ENCODE results near the gene PSMG4. TPM values are rescaled to one million over a fixed set of nuclear protein-coding genes. Genes with fewer than 3 reads are reported as not detected.

The PSMG4 gene
- total and polyA plus RNA-seq, 4 donors, result 12.0 to 38.2 (median 26.0) TPM

DNA sequence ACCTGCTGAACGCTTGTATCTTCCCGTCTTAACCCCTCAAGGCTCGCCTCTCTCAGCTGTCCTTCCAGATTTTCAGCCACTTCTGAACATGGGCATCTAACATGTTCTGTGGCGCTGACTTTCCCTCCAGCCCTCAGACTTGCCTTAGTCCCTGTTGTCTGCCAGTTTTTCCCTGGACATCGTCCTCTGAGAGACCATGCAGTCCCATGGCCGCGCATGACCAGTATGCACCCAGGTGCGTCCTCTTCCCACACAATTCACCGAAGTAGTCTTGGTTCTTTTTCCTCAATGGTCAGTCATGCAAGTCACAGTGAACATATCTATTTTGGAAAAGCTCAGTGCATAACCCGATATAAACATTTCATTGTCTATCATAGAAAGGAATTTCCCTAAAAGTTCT, 40.5 kb upstream of the PSMG4 start:
- WGBS, 2 donors, result 94 to 95% methylated on average over 10 of the region's 10 CpGs
- no peak for DNase-seq

DNA sequence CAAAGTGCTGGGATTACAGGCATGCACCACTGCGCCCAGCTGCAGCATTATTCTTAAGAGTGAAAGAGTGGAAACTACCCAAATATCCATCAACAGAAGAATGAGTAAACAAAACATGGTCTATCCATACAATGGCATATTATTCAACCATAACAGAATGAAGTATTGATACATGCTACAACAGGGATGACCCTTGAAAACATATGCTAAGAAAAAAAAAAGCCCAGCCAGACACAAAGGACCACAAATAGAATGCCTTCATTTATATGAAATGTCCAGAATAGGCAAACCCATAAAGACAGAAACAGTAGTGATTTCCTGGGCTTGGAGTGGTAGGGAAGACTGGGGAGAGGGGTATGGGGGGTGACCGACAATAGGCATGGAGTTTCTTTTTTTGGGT, 38.4 kb upstream of the PSMG4 start:
- Histone ChIP-seq H3K9me3 (ENCODE audit: control insufficient read depth, low read length) (no peaks in the 10 kb centered on the region), H3K27me3 (ENCODE audit: control insufficient read depth in 1 of 2, insufficient read depth in 2 of 2, low read length in 1 of 2) (no peaks in the 10 kb centered on the region), H3K27ac (ENCODE audit: low read depth in 1 of 2, low read length in 2 of 2) (no peak overlapping the region), H3K4me3 (ENCODE audit: low read length in 2 of 2) (no peak overlapping the region), H3K4me1 (ENCODE audit: control insufficient read depth in 1 of 2, insufficient read depth in 2 of 2, low read length in 2 of 2) (no peaks in the 10 kb centered on the region), H3K36me3 (ENCODE audit: control insufficient read depth in 1 of 2, insufficient read depth in 2 of 2, low read length in 1 of 2) (no peaks in the 10 kb centered on the region)
- intact Hi-C loops (cut with DNase I), result no loop called here
- ATAC-seq (ENCODE audit: low FRiP score), result no peak
- DNase-seq, result no peak
- 91 to 93% methylated on average over 2 of the region's 2 CpGs for WGBS, 2 donors

More for the DNA sequence above, 40.5 kb upstream of the PSMG4 start:
- no peaks in the 10 kb centered on the region for H3K36me3 ChIP-seq (ENCODE audit: control insufficient read depth in 1 of 2, insufficient read depth in 2 of 2, low read length in 1 of 2)
- ATAC-seq (ENCODE audit: low FRiP score), result no peak
- H3K4me1 ChIP-seq (ENCODE audit: control insufficient read depth in 1 of 2, insufficient read depth in 2 of 2, low read length in 2 of 2), result no peaks in the 10 kb centered on the region
- H3K27ac ChIP-seq (ENCODE audit: low read depth in 1 of 2, low read length in 2 of 2), result no peak overlapping the region
- H3K27me3 ChIP-seq (ENCODE audit: control insufficient read depth in 1 of 2, insufficient read depth in 2 of 2, low read length in 1 of 2), result no peaks in the 10 kb centered on the region
- H3K9me3 ChIP-seq (ENCODE audit: control insufficient read depth, low read length), result no peaks in the 10 kb centered on the region
- no peak overlapping the region for H3K4me3 ChIP-seq (ENCODE audit: low read length in 2 of 2)
- intact Hi-C loops (cut with DNase I), result no loop called here

DNA sequence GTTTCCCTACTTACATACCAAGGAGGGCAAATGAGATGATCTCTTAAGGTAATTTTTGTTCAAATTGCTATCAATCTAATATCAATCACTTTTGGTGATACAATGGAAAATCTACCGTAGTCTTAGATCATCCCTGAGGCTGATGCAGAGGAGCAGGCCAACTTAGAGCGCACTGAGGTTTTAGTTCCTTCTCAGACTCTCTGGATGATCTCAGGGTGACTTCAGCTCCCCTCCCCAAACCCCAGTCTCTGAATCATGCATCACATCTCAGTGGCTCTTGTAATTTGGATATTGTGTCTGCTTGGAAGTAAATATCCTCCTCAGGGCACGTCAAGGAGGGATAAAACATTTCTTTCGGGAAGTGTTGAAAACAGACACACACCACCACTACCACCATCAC, 37.2 kb upstream of the PSMG4 start:
- intact Hi-C loops (cut with DNase I), result no loop called here

DNA sequence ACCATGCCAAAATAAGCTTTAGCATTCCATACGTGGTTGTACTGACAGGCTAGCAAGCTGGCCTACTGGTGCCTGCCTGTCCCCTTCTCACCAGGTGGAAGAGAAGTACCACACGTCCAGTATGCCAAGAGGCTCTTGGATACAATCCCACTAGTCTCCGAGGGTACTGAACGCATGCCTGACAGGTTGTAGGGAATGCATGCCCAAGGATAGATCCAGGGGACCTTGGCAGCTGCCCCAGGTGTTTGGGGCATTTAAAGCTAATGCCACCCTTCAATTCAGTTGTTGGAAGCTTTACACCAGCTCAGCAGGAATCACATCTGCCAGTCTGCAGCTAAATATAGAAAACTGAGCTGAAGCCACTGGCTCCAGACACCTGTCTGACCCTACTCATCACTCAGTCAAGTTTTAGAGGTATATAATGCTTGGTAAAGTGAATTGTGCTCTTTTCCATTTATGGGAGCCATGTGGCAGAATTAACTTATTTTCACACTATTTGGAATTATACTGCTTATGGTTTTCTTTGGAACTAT, 36.2 kb upstream of the PSMG4 start:
- DNase-seq (no peak), ATAC-seq (ENCODE audit: low FRiP score) (no peak)
- H3K36me3 ChIP-seq (ENCODE audit: control insufficient read depth in 1 of 2, insufficient read depth in 2 of 2, low read length in 1 of 2), result no peaks in the 10 kb centered on the region
- H3K27me3 ChIP-seq (ENCODE audit: control insufficient read depth in 1 of 2, insufficient read depth in 2 of 2, low read length in 1 of 2), result no peaks in the 10 kb centered on the region
- H3K9me3 ChIP-seq (ENCODE audit: control insufficient read depth, low read length), result no peaks in the 10 kb centered on the region
- no peak overlapping the region for H3K4me3 ChIP-seq (ENCODE audit: low read length in 2 of 2)
- WGBS, 2 donors, result 13 to 16% methylated on average over 4 of the region's 4 CpGs
- no peaks in the 10 kb centered on the region for H3K4me1 ChIP-seq (ENCODE audit: control insufficient read depth in 1 of 2, insufficient read depth in 2 of 2, low read length in 2 of 2)
- intact Hi-C loops (cut with DNase I), result no loop called here
- H3K27ac ChIP-seq (ENCODE audit: low read depth in 1 of 2, low read length in 2 of 2), result no peak overlapping the region

More for the DNA sequence above, 37.2 kb upstream of the PSMG4 start:
- H3K9me3 ChIP-seq (ENCODE audit: control insufficient read depth, low read length), result no peaks in the 10 kb centered on the region
- H3K4me1 ChIP-seq (ENCODE audit: control insufficient read depth in 1 of 2, insufficient read depth in 2 of 2, low read length in 2 of 2), result no peaks in the 10 kb centered on the region
- no peaks in the 10 kb centered on the region for H3K36me3 ChIP-seq (ENCODE audit: control insufficient read depth in 1 of 2, insufficient read depth in 2 of 2, low read length in 1 of 2)
- DNase-seq, result no peak
- ATAC-seq (ENCODE audit: low FRiP score), result no peak
- no peak overlapping the region for H3K4me3 ChIP-seq (ENCODE audit: low read length in 2 of 2)
- WGBS, 2 donors, result 94 to 95% methylated on average over 4 of the region's 4 CpGs
- H3K27ac ChIP-seq (ENCODE audit: low read depth in 1 of 2, low read length in 2 of 2), result no peak overlapping the region
- H3K27me3 ChIP-seq (ENCODE audit: control insufficient read depth in 1 of 2, insufficient read depth in 2 of 2, low read length in 1 of 2), result no peaks in the 10 kb centered on the region

DNA sequence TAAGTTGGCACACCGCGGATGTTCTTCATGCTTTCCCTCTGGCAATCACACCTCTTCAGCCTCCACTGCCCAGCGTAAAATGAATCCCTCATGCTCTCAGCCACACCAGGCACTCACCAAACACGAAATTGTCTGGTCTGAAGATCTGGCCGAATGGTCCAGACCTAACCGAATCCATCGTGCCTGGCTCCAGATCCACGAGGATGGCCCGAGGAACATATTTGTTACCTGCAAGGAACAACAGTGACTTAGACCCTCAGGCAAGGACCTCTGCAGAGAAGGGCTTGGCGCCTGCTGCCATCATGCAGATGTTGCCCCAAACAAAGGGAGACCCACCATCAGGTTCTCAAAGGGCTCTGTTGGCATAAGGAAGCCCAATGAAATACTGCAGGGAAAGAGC, 32.7 kb upstream of the PSMG4 start:
- intact Hi-C loops (cut with DNase I), result no loop called here
- H3K27ac ChIP-seq (ENCODE audit: low read depth in 1 of 2, low read length in 2 of 2), result no peak overlapping the region
- ATAC-seq (ENCODE audit: low FRiP score) (no peak), DNase-seq (no peak)
- 77 to 80% methylated on average over 10 of the region's 10 CpGs for WGBS, 2 donors
- no peaks in the 10 kb centered on the region for H3K9me3 ChIP-seq (ENCODE audit: control insufficient read depth, low read length)
- no peak overlapping the region for H3K4me3 ChIP-seq (ENCODE audit: low read length in 2 of 2)
- no peaks in the 10 kb centered on the region for H3K4me1 ChIP-seq (ENCODE audit: control insufficient read depth in 1 of 2, insufficient read depth in 2 of 2, low read length in 2 of 2)
- H3K27me3 ChIP-seq (ENCODE audit: control insufficient read depth in 1 of 2, insufficient read depth in 2 of 2, low read length in 1 of 2), result no peaks in the 10 kb centered on the region
- H3K36me3 ChIP-seq (ENCODE audit: control insufficient read depth in 1 of 2, insufficient read depth in 2 of 2, low read length in 1 of 2), result no peaks in the 10 kb centered on the region

DNA sequence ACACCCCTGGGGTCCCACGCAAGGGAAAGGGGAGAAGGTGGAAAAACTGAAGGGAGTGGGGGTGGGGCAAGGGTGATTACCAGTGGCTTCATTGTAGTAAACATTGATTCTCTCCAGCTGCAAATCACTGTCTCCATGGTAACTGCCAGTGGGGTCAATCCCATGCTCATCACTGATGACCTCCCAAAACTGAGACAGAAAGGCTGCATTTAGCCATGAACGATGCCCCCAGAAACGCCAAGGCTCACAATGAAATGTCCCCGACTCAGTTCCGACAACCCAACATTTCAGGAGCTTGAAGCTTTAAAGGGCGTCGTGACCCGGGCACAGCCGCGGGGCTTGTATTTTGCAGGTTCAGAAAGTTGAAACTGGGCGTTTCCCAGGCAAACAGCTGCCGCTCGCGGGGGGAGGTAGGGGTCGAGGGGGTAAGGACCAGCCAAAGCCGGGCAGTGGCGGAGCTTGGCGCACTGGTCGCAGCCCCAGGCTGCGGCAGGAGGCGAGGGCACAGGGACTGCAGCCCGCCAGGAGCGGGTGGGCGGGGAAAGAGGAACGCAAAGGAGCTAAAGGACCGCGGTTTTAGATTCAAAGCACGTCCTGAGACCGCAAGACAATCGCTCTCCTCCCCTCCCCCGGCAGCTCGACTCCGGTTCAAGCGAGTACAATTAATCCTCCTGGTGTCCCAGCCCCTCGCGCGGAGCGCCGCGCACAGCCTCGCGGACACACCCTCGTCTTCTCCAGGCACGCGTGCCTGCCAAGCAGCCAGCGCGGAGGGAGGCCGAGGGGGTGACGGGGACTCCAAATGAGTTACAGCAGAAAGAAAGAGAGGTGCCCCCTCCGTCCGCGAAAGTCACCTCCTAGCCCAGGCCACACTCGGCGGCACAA, 32.0 kb upstream of the PSMG4 start:
- ATAC-seq (ENCODE audit: low FRiP score) (peak; percentile 16), DNase-seq (peak in 1 of 2 donors; percentile 83)
- WGBS, 2 donors, result 3 to 7% methylated on average over 32 to 54 of the region's 54 CpGs
- Histone ChIP-seq H3K27me3 (ENCODE audit: control insufficient read depth in 1 of 2, insufficient read depth in 2 of 2, low read length in 1 of 2) (no peaks in the 10 kb centered on the region), H3K9me3 (ENCODE audit: control insufficient read depth, low read length) (no peaks in the 10 kb centered on the region), H3K4me1 (ENCODE audit: control insufficient read depth in 1 of 2, insufficient read depth in 2 of 2, low read length in 2 of 2) (no peaks in the 10 kb centered on the region), H3K36me3 (ENCODE audit: control insufficient read depth in 1 of 2, insufficient read depth in 2 of 2, low read length in 1 of 2) (no peaks in the 10 kb centered on the region), H3K27ac (ENCODE audit: low read depth in 1 of 2, low read length in 2 of 2) (no peak overlapping the region), H3K4me3 (ENCODE audit: low read length in 2 of 2) (peak overlapping the region in 1 of 2 donors; percentile 25)
- intact Hi-C loops (cut with DNase I), result no loop called here

DNA sequence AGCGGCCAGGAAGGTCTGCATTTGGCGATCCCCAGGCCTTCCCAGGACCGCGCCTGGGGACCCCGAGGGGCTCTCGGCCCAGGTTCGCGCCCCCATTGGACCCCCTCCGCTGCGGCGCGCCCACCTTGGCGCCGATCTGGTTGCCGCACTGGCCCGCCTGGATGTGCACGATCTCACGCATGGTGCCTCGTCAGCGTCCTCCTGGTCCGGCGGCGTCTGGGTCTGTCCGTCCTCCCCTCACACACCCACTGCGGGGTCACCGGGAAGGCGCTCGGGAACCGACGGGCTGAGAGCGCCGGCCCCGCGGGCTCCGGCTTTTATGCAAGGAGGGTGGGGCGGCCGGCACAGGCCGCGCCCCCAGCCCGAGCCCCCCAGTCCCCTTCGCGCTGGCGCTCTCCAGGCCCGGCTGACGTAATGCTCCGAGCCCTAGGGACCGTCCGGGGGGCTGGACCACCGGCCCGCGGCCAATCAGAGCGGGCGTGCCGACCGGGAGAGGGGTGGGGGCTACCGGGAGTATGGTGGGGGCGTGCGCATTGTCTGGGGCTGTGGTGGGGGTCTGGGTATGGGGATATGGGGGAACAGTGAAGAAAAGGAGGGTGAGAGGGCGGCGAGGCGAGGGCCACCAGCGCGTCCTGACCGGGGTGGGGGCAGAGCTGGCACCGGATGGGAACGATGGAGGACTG, 31.2 kb upstream of the PSMG4 start, which contains the start of gene TUBB2B:
TSS of gene TUBB2B (minus strand) at position 291 of the 683 bp plus-strand sequence. CDS start at position 181, 110 bp downstream.
- intact Hi-C loops (cut with DNase I), result no loop called here
- DNase-seq (peak; percentile 56 to 84), ATAC-seq (ENCODE audit: low FRiP score) (peak; percentile 60)
- 1% methylated on average over 50 to 66 of the region's 66 CpGs for WGBS, 2 donors
- H3K4me1 ChIP-seq (ENCODE audit: control insufficient read depth in 1 of 2, insufficient read depth in 2 of 2, low read length in 2 of 2), result no peaks in the 10 kb centered on the region
- H3K36me3 ChIP-seq (ENCODE audit: control insufficient read depth in 1 of 2, insufficient read depth in 2 of 2, low read length in 1 of 2), result no peaks in the 10 kb centered on the region
- H3K27ac ChIP-seq (ENCODE audit: low read depth in 1 of 2, low read length in 2 of 2), result no peak within 1 kb of the TSS
- no peaks in the 10 kb centered on the region for H3K27me3 ChIP-seq (ENCODE audit: control insufficient read depth in 1 of 2, insufficient read depth in 2 of 2, low read length in 1 of 2)
- peak within 1 kb of the TSS in 1 of 2 donors; percentile 25 for H3K4me3 ChIP-seq (ENCODE audit: low read length in 2 of 2)
- no peaks in the 10 kb centered on the region for H3K9me3 ChIP-seq (ENCODE audit: control insufficient read depth, low read length)

DNA sequence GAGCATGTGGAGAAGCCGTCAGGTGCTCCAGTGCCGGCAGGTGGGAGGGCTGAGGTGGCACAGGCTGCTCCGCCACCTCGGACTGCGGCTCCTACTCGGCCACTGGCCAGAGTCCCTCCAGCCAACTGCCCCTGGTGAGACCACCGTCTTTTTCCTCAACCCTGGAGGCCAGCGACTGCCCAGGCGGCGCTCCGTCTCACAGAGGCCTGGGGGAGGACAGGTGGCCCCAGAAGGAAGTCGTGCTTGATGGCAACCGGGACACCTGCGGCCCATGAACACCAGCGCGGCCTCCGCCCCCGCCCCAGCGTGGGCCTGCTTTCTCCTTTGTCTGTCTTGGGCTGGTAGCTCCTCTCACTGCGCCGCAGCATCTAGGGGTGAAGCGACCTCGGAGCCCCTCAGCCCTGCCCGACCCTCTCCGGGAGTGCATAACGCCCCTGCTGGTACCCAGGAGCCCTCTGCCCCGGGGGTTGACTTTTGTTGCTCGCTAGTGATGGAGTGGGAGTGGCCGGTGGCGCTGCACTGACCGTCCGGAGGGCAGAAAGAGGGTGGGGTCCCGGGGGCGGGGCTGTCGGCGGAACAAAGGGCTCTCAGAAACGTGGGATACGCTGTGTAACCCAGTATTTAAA, 30.6 kb upstream of the PSMG4 start:
- Histone ChIP-seq H3K36me3 (ENCODE audit: control insufficient read depth in 1 of 2, insufficient read depth in 2 of 2, low read length in 1 of 2) (no peaks in the 10 kb centered on the region), H3K27me3 (ENCODE audit: control insufficient read depth in 1 of 2, insufficient read depth in 2 of 2, low read length in 1 of 2) (no peaks in the 10 kb centered on the region), H3K4me3 (ENCODE audit: low read length in 2 of 2) (no peak overlapping the region), H3K4me1 (ENCODE audit: control insufficient read depth in 1 of 2, insufficient read depth in 2 of 2, low read length in 2 of 2) (no peaks in the 10 kb centered on the region), H3K9me3 (ENCODE audit: control insufficient read depth, low read length) (no peaks in the 10 kb centered on the region), H3K27ac (ENCODE audit: low read depth in 1 of 2, low read length in 2 of 2) (no peak overlapping the region)
- 3% methylated on average over 37 to 38 of the region's 38 CpGs for WGBS, 2 donors
- ATAC-seq (ENCODE audit: low FRiP score), result peak; percentile 1
- no peak for DNase-seq
- intact Hi-C loops (cut with DNase I), result no loop called here

Data from aorta (tissue), 5 donors.